GM21390 (cell line): Measurements from ENCODE around the gene HOXD8.

Experiments used
- ATAC-seq: cut with Tn5 transposase; IDR thresholded peaks from one replicate; pipeline ENCODE4 v1.9.1; 2021; ENCODE audit not compliant: unreplicated experiment

Gene HOXD8

DNA sequence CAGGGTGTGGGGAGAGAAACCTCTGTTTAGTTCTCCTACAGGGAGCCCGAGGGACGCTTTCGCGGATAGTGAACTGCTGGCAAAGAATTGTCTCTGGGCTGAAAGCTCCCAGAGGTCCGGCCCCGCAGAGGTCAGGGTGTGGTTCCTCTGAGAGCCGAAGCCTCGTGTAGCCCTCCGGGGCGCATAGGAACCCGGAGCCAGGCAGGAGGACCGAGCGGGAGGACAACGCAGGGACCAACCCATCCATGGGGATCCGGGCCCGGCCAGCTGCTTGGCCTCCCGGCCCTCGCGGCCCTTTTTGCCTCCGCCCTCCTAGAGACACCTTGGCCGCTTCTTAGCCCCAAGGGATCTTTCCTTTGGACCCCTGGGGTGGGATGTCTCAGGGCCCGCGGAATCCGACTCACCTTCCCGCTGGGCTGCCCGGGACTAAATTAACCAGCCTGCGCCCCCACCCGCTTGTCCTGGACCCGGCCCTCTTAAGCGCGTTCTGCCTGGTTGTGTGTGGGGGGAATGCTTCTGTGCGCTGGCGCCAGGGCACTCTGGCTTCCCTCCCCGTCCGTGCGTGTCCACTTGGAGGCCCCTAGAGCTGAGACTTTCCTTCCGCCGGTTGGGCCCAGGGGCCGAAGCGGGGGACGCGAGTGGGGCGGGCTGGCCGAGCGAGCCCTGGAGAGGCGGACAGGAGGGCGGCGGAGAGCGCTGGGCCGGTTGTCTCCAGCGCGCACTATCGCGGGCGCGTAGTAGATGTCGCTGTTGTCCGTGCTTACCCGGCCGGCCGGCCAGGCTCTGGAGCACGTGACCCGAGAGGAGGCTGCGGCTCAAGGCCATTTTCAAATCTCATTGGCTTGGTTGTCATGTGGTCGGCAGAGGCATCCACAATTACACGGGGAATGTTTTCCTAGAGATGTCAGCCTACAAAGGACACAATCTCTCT lies 13.4 kb upstream of the HOXD8 start, which contains the start of gene HOXD10:
Gene HOXD10, plus strand, starts transcription at position 896 of the 931 bp plus-strand sequence. CDS start 56 bp downstream, outside the sequence.
- ATAC-seq: no peak

DNA sequence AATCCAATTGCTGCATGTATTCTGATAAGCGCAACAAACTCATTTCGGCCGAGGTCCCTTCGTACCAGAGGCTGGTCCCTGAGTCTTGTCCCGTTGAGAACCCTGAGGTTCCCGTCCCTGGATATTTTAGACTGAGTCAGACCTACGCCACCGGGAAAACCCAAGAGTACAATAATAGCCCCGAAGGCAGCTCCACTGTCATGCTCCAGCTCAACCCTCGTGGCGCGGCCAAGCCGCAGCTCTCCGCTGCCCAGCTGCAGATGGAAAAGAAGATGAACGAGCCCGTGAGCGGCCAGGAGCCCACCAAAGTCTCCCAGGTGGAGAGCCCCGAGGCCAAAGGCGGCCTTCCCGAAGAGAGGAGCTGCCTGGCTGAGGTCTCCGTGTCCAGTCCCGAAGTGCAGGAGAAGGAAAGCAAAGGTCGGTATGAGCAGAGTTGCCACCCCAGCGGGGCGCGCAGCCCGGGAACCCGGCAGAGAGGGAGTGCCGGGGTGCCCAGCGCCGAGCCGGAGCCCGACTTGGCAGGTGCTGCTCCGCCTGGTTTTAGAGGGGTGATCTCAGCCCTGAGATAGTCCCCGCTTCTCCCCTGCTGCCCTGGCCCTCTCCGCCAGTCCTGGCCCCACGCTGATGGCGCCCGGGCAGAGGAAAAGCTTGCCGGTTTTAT lies 12.2 kb upstream of the HOXD8 start:
- ATAC-seq: no peak

- no peak for ATAC-seq
Observed at GRCh38 chr2:176117823-176118371, 11.6 kb upstream of the HOXD8 start.

GRCh38 chr2:176118601-176119339 lies 10.7 kb upstream of the HOXD8 start:
- no peak for ATAC-seq

DNA sequence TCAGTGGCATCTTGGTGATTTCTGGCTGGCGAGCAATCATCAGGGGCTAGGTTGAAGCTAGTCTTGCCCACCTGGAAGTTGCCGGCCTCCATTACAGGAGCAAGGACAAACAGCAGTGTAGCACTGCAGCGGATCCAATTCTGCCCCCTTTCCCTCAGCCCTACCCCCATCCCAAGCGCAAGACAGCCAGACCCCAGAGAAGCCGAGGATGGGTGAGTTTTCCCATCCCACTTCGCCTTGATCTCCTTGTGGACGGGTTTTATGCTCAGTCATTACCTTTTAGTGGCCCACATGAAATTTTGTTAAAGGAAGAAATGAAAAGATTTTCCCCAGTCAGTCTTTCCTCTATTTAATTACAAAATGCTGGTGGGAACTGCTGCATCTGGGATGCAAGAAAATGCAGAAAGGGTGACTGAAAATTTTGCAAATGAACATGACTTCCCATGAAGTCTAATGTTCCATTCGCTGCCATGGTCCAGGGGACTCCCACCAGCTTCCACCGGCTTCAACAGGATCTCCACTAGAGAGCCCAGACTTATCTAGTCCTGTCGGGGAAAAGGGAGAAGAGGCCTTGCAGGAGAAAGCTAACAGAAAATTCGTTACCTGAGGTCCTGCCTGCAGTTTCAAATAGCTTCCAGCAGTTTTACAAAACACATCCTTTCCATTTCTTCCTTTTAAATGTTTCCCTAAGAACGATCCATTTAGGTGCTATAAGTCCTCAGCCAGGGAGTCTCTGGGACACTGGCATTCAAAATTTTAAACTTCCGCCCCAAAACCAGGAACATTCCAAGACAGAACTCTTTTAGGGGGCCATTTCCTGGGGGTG lies 8.9 kb upstream of the HOXD8 start:
- ATAC-seq: no peak

GRCh38 chr2:176121190-176122051 lies 8.1 kb upstream of the HOXD8 start:
- no peak for ATAC-seq

DNA sequence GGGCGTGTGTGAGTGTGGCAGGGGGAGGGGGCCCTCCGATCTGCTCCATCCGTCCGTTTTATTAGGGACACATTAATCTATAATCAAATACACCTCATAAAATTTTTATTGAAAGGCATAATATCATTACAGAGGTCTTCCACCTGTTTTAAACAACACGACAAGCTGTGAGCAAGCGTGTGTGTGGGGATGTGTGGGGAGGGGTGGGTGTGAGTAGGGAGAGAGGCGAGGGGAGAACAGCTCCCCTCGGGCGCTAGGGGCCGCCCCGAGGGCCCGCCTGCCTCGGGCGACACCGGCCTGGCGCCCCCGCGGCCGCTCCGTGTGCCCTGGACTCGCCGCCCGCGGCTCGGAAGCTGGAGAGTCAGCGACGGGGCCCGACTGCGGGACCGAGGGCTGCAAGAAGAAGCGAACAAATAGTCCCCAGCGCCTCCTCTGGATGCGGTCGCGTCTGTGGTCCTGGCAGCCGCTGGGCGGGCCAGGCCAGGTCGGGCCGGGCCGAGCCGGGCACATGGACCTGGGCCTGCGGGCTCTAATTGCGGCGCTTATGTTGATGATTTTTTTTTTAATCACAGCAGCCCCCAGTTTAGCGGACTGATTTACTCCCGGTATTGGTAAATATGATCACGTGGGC lies 7.3 kb upstream of the HOXD8 start:
- ATAC-seq: no peak

DNA sequence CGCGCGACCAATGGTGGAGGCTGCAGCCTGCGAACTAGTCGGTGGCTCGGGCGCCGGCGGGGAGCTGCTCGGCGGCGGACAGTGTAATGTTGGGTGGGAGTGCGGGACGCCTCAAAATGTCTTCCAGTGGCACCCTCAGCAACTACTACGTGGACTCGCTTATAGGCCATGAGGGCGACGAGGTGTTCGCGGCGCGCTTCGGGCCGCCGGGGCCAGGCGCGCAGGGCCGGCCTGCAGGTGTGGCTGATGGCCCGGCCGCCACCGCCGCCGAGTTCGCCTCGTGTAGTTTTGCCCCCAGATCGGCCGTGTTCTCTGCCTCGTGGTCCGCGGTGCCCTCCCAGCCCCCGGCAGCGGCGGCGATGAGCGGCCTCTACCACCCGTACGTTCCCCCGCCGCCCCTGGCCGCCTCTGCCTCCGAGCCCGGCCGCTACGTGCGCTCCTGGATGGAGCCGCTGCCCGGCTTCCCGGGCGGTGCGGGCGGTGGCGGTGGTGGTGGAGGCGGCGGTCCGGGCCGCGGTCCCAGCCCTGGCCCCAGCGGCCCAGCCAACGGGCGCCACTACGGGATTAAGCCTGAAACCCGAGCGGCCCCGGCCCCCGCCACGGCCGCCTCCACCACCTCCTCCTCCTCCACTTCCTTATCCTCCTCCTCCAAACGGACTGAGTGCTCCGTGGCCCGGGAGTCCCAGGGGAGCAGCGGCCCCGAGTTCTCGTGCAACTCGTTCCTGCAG lies 6.7 kb upstream of the HOXD8 start, which contains the start of gene HOXD9:
Gene HOXD9, plus strand, starts transcription at position 37 of the 728 bp plus-strand sequence. Its CDS starts 50 bp downstream, at position 87.
- no peak for ATAC-seq

- no peak for ATAC-seq
Observed at GRCh38 chr2:176123411-176124109, 5.9 kb upstream of the HOXD8 start.

GRCh38 chr2:176124110-176124946 lies 5.2 kb upstream of the HOXD8 start:
- ATAC-seq: no peak

DNA sequence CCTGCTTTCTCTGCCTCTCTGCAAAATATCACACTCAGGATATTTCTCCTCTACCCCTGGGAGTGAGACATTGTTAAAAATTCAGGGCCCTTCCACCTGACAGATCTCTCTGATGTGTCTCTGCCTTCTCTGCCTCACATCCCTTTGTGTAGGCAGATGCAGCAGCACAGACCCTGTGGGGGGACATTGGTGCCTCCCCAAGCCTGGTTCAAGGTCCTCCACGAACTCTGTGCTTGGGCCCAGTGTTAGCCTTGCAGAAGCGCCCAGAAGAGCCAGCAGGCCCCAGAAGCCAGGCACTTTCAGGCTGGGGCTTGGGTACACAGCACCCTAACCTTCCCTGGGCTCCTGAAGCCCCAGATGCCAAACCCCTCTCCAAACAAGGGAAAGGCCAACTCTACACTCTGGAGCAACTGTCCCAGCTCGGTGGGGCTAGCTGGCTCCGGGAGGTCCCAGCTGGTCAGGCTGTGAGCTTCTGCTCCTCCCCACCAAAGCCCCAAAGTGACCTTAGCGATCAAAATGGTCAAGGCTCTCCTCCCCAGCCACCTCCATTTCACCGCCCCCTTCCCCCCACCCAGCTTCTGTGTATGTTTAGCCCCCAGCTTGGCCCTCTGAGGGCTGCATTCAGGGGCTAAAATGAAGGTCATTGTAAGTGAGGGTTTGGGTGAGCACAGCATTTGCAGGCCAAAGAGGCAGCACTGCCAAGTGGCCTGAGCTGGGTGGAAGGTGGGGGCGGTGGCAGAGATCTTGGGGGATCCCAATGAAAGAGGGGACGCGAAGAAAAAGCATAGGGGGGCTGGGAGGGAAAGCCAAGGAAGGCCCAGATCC lies 4.3 kb upstream of the HOXD8 start:
- no peak for ATAC-seq

- ATAC-seq: no peak
Observed at GRCh38 chr2:176125772-176126054, 3.8 kb upstream of the HOXD8 start.

- no peak for ATAC-seq
Observed at GRCh38 chr2:176126929-176127773, 2.4 kb upstream of the HOXD8 start.

- ATAC-seq: no peak
Observed at GRCh38 chr2:176127774-176128072, 1.8 kb upstream of the HOXD8 start.
